ENCODE measurements around the gene DTL. TPM values are rescaled to one million over a fixed set of nuclear protein-coding genes. Genes with fewer than 3 reads are reported as not detected.

The DTL gene
- total RNA-seq, 1 experiment from 2014 or later, result 73.0 TPM

DNA sequence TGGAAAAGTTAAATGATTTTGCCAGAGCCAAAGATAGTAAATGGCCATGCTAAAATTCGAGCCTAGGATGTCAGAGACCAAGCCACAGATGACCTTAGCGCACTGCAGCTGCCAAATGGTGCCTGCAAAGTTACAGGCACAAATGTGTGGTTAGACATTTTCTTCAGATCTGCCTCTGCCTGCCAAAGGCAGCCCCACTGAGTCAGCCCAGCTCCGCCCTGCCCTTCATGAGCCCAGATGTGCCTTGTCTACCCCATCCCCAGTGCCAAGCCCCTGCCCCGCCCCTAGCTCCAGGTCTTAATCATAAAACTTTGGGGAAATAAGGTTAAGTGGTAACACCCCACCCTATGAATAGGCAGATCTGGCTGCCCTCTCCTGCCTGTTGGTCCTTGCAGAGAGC lies 105.9 kb downstream of the DTL start:
- no peaks in the 10 kb centered on the region for H3K23me2 ChIP-seq (ENCODE audit: insufficient read length, low read depth, low read length, poor library complexity, severe bottlenecking)
- H4K91ac ChIP-seq (ENCODE audit: insufficient read length, low read depth, low read length), result no peak overlapping the region
- TF ChIP-seq, protein P1, sequence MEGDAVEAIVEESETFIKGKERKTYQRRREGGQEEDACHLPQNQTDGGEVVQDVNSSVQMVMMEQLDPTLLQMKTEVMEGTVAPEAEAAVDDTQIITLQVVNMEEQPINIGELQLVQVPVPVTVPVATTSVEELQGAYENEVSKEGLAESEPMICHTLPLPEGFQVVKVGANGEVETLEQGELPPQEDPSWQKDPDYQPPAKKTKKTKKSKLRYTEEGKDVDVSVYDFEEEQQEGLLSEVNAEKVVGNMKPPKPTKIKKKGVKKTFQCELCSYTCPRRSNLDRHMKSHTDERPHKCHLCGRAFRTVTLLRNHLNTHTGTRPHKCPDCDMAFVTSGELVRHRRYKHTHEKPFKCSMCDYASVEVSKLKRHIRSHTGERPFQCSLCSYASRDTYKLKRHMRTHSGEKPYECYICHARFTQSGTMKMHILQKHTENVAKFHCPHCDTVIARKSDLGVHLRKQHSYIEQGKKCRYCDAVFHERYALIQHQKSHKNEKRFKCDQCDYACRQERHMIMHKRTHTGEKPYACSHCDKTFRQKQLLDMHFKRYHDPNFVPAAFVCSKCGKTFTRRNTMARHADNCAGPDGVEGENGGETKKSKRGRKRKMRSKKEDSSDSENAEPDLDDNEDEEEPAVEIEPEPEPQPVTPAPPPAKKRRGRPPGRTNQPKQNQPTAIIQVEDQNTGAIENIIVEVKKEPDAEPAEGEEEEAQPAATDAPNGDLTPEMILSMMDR (conservative IDR thresholded peaks at IDR 0.05), result no peak
- H2BK20ac ChIP-seq (ENCODE audit: low read depth, low read length, poor library complexity, severe bottlenecking), result no peak overlapping the region
- no peak overlapping the region for H3K4me2 ChIP-seq (ENCODE audit: insufficient read depth, insufficient read length, low read length)
- no peak overlapping the region for H3T11ph ChIP-seq (ENCODE audit: low read length)
- H2AFZ ChIP-seq (ENCODE audit: low read length), result no peak overlapping the region
- no peak overlapping the region for H2BK5ac ChIP-seq (ENCODE audit: insufficient read length, low read length)
- H2BK120ac ChIP-seq (ENCODE audit: low read depth, low read length, poor library complexity, severe bottlenecking), result no peak overlapping the region
- peaks cover 0 to 2% (median 2%) of the 10 kb centered on the region in 3 experiments; a peak in 5 of 7 replicates for H3K36me3 Mint-ChIP-seq (ENCODE audit: insufficient read depth in 1 of 3, low read depth in 3 of 3)
- H3K27me3 Mint-ChIP-seq (ENCODE audit: low read depth), result no peaks in the 10 kb centered on the region
- H2BK15ac ChIP-seq (ENCODE audit: low read depth, low read length), result no peak overlapping the region
- no peaks in the 10 kb centered on the region for H3K27me3 ChIP-seq (ENCODE audit: insufficient read depth, low read length)
- no peak overlapping the region for H4K5ac ChIP-seq (ENCODE audit: insufficient read length, low read depth, low read length)
- no peak overlapping the region for H3K27ac ChIP-seq (ENCODE audit: insufficient read length, low read depth, low read length)
- no peaks in the 10 kb centered on the region for H3K4me1 ChIP-seq (ENCODE audit: insufficient read depth, low read length)
- no peak overlapping the region for H3K4me3 Mint-ChIP-seq
- H3K4ac ChIP-seq (ENCODE audit: low read depth, low read length), result no peak overlapping the region
- H3K79me2 ChIP-seq (ENCODE audit: insufficient read depth, low read length), result no peaks in the 10 kb centered on the region
- no peaks in the 10 kb centered on the region for H3K79me1 ChIP-seq (ENCODE audit: insufficient read depth, low read depth, low read length, poor library complexity, severe bottlenecking)
- no CpG with 5 or more reads among the region's 4 CpGs for WGBS (ENCODE audit: extremely low coverage, insufficient read length, low lambda C conversion rate)
- H3K9me3 Mint-ChIP-seq, result no peaks in the 10 kb centered on the region
- H3K14ac ChIP-seq (ENCODE audit: insufficient read depth, low read length), result no peak overlapping the region
- no peak overlapping the region for H3K9ac ChIP-seq (ENCODE audit: extremely low read depth, insufficient read length, low read length)
- 0 out of 4 replicates have a peak, but pooled peaks cover 0 to 2% of the 10 kb centered on the region in 2 experiments for H3K4me1 Mint-ChIP-seq
- DNase-seq, result no peak
- H4K20me1 ChIP-seq (ENCODE audit: control insufficient read depth, insufficient read depth, insufficient read length), result no peaks in the 10 kb centered on the region
- H3K9me3 ChIP-seq (ENCODE audit: control insufficient read depth, low read depth, low read length), result no peaks in the 10 kb centered on the region
- H2BK12ac ChIP-seq (ENCODE audit: insufficient read length, low read depth, low read length), result no peak overlapping the region
- peak overlapping the region in 2 of 3 experiments; percentile 49 to 76; a peak in 1 of 7 replicates for H3K27ac Mint-ChIP-seq
- no peak overlapping the region for H3K18ac ChIP-seq (ENCODE audit: insufficient read length, low read depth, low read length)
- H2AK5ac ChIP-seq (ENCODE audit: insufficient read length, low read length), result no peak overlapping the region
- no peak overlapping the region for H3K56ac ChIP-seq (ENCODE audit: insufficient read length, low read depth, low read length)
- H3K23ac ChIP-seq (ENCODE audit: insufficient read length, low read depth, low read length), result no peak overlapping the region
- no peak overlapping the region for H4K8ac ChIP-seq (replicated peaks; ENCODE audit: insufficient read length, low read depth, low read length)

Data from H9 (cell line).